Fibroblast of skin of scalp (primary cell): Measurements from ENCODE around the gene KCNMB2.
A peak's percentile ranks its signal among the peaks of the same experiment; 100 is the strongest.
"Not testable (repeated sequence)": the region's sequence is repeated elsewhere in the genome, so short reads cannot be mapped to it uniquely, and the experiment has no call there.

Source experiments
- DNase-seq: peaks from one replicate; pipeline ENCODE4 v3.0.0-alpha.2; 2013

Gene KCNMB2

DNA sequence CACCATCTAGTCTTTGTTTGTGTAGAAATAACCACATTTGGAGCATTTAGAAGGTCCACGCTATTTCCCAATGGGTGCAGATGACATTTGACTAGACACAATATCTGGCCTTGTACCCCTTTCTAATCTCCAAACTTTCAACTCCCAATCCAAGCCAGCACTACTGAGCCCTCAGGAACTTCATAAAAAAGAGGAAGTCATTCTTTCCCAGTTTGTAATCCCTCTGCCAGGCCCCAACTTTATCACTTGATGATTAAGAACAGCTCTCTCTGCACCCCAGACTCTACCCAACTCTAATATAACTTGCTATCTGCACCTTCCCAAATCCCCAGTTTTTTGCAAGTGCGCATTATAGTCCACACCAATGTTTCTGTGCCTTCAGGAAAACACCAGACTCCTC is 170.2 kb downstream of the KCNMB2 start:
- no peak for DNase-seq

- DNase-seq: no peak
These were observed 171.2 kb downstream of the KCNMB2 start for GRCh38 chr3:178707311-178708031.

DNA sequence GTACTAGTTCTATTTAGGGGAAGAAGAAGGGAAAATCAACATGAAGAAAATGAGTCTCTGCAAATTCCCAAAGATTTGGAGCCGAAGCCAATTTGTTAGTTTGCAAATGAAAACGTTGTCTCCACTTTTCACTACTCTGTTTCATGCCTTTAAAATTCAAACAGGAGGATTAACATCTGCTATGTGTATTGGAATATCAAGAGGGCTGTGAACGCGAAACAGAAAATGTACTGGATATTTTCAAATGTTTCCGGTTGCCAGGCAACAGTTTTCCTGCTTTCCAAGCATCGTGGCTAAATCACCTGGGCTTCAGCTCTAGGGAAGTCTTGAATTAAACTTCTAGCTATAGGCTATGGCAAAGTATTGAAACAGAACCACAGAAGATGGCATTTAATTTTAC is 172.8 kb downstream of the KCNMB2 start:
- DNase-seq: no peak

GRCh38 chr3:178711753-178712152 is 175.5 kb downstream of the KCNMB2 start:
- DNase-seq: no peak

- no peak for DNase-seq
These were observed 176.0 kb downstream of the KCNMB2 start for GRCh38 chr3:178712247-178712646.

- peak; percentile 56 for DNase-seq
These were observed 178.9 kb downstream of the KCNMB2 start for GRCh38 chr3:178714925-178715832.

- peak; percentile 78 for DNase-seq
These were observed 182.9 kb downstream of the KCNMB2 start for GRCh38 chr3:178718995-178719635.

GRCh38 chr3:178732824-178733223 is 196.6 kb downstream of the KCNMB2 start:
- no peak for DNase-seq

DNA sequence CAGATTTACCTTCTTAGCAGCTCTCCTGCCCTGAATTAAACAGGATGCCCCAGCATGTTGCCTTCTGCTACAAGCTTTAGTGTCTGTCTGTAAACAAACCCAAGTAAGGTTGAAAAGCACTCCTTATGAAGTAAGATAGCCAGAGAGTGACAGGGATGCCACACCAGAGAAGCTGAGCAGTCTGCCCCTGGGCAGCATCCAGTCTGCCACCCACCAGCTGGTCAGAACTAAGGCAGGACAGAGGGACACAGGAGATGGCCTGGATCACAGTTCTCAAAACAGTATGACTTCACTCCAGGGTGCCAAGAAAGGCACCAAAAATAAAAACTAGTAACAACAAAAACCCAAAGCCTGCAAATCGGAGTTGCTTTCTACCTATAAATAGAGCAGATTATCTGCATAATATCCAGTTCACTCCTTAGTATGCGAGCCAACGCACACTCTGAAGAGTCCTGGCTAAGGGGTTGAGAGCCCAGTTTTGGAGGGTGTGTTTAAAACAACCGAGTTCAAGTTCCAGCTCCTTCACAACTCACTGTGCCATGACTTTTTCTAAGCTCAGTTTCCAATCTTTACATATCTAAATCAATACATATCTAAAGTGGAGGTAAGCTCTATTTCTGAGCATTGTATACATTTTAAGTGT is 198.9 kb downstream of the KCNMB2 start:
- no peak for DNase-seq

GRCh38 chr3:178736300-178736699 is 200.1 kb downstream of the KCNMB2 start:
- no peak for DNase-seq

DNA sequence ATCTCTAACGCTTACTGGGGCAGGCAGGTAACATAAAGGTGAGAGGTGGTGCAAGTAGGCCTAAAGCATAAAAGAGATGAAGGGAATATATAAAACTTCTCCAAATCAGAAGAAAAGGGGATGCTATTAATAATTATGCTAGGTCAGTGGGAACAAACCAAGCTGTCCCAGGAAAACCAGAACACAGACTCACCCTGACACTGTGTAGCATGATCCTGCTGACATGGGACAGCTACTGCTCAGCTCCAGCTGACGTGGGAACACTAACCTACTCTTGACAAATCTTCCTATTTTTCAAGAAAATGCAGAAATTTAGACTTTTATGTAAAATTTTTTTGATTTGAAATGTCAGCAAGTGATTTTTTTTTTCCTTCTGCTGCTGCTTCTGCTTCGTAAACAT is 203.5 kb downstream of the KCNMB2 start:
- DNase-seq: no peak

- DNase-seq: no peak
These were observed 204.8 kb downstream of the KCNMB2 start for GRCh38 chr3:178741020-178741419.

- no peak for DNase-seq
These were observed 207.1 kb downstream of the KCNMB2 start for GRCh38 chr3:178743297-178743696.

DNA sequence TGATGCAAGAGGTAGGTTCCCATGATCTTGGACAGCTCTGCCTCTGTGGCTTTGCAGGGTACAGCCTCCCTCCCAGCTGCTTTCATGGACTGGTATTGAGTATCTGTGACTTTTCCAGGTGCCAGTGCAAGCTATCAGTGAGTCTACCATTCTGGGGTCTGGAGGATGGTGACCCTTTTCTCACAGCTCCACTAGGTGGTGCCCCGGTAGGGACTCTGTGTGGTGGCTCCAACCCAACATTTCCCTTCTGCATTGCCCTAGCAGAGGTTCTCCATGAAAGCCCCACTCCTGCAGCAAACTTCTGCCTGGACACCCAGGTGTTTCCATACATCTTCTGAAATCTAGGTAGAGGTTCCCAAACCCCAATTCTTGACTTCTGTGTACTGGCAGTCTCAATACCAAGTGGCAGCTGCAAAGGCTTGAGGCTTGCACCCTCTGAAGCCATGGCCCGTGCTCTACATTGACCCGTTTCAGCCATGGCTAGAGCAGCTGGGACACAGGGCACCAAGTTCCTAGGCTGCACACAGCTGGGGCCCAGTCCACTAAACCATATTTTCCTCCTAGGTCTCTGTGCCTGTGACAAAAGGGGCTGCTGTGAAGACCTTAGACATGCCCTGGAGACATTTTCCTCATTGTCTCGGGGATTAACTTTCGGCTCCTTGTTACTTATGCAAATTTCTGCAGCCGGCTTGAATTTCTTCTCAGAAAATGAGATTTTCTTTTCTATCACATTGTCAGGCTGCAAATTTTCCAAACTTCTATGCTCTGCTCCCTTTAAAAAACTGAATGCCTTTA is 209.8 kb downstream of the KCNMB2 start:
- not testable (repeated sequence) for DNase-seq

DNA sequence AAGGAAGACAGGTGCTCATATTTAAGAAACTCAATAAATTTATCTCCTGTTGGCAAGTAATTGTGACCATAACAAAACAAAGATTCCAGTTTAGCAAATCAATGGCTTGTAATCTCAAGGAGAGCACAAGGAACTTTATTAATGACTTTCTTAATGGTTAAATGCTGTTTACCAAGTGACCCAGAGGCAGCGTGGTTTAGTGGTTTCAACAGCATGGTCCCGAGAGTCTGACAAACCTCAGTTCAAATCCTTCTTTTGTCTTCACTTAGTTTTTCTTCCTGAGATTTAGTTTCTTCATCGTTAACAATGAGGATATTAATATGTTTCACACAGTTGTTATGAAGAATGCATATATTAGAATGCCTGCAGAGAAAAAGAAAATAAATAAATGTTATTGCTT is 212.6 kb downstream of the KCNMB2 start:
- DNase-seq: no peak

DNA sequence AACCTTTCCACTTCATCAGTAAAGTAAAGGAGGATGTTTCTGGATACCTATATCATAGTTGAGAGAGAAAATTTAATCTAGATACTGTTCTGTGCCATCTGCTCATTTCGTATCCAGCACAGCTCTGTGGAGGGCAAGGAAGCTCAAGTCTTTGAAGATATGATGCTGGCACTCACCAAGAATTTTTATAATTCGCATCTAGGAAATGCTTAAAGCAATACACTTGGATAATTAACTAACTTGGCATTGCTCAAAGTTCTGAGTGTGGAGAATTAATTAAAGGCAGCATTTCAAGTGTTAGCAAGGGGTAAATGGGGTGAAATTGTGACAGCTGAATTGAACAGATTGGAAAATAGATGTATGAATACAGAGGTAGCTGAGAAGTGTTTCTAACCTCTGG is 213.2 kb downstream of the KCNMB2 start:
- no peak for DNase-seq

GRCh38 chr3:178750639-178751300 is 214.5 kb downstream of the KCNMB2 start:
- peak; percentile 23 for DNase-seq

GRCh38 chr3:178752843-178753242 is 216.6 kb downstream of the KCNMB2 start:
- DNase-seq: no peak

DNA sequence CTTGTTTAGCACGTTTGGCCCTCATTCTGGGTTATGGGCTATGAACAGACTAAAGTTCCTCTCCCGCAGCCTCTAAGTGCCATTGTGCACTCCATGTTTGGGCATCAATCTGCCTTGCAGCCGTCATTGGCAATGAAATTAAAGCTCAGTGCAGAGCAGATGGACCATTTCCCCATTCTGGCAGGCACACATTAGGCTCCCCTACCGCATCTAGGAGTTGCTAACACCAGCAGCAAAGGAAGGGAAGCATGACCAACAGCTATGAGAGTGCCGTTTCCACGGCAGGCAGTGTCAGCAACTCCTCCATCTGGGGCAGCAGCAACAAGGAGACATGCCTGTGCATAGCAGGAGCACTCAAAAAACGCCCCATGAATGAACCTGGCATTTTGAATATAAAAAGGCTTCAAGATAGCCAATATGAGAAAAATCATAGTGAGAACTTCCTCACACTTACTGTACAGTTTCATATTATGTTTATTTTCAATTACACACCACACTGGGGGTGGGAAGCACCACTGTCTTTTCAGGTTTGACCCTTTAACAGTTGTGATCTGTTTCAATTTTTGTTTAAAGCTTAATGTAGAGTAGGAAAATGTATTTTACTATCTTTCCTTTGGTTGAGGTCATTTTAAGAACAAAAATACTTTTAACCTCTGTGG is 218.7 kb downstream of the KCNMB2 start:
- no peak for DNase-seq

GRCh38 chr3:178761024-178761423 is 224.8 kb downstream of the KCNMB2 start:
- no peak for DNase-seq

- DNase-seq: no peak
These were observed 225.2 kb downstream of the KCNMB2 start for GRCh38 chr3:178761461-178761860.
